Measurements from ENCODE around the gene NDUFS2. TPM values are rescaled to one million over a fixed set of nuclear protein-coding genes. Genes with fewer than 3 reads are reported as not detected.

The NDUFS2 gene
- total RNA-seq, 4 donors from 2014 or later, result 68.5 to 131 (median 122) TPM

DNA sequence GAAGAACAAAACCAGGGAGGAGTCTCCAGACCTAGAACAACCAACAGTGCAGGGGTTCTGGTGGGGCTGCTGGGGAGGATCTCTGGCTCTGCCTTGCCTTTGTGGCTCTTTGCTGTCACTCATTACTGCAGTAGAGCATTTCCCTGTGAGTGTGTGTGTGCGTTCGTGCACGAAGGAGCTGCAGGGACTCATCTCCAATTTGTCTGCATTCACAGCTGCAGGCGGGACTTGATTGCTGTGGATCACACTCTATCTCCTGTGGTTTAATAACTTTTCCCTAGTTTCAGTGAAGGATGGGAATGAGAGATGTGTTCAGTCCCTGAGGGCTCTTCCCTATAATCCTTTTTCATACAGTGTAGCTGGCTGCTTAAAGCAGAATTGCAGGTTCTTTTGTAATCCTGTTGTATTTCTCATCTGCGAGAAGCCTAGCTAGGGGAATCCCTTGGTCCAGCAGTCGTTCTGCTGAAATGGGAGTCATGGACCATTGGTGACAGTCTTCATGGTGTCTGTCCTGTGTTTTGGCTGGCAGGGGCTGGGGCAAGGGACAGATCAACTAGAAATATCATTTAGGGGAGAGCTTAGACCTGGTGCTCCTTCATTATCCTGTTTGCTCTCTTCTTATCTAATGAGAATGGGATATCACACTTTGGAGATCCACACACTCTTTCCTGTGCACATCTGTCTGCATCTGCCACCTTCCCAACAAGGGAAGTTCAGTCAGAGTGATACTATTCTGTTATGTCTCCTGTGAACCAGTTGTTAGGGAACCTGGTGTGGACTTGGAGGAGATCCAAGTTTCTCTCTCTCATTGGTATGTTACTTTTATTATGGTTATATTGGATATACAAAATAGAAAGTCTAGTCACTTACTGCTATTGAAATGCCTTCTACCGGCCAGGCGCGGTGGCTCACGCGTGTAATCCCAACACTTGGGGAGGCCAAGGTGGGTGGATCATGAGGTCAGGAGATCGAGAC, 59.4 kb downstream of the NDUFS2 start:
- Histone ChIP-seq H3K36me3 (no peaks in the 10 kb centered on the region), H3K4me1 (peaks cover 10 to 52% (median 38%) of the 10 kb centered on the region in 4 donors), H3K4me3 (no peak overlapping the region), H3K9me3 (peaks cover 0 to 13% (median 11%) of the 10 kb centered on the region in 4 donors), H3K27me3 (peaks cover 0 to 41% (median 10%) of the 10 kb centered on the region in 4 donors), H3K27ac (replicated peaks in 1 of 4) (peak overlapping the region in 3 of 4 donors; percentile 5 to 58 (median 27))
- no peak for DNase-seq (ENCODE audit: extremely low spot score)
- TF ChIP-seq POLR2A (IDR thresholded peaks at IDR 0.05; ENCODE audit: low read depth) (no peak), EP300 (IDR thresholded peaks at IDR 0.05) (no peak), POLR2AphosphoS5 (IDR thresholded peaks at IDR 0.05) (no peak)
- TF ChIP-seq, protein P1, sequence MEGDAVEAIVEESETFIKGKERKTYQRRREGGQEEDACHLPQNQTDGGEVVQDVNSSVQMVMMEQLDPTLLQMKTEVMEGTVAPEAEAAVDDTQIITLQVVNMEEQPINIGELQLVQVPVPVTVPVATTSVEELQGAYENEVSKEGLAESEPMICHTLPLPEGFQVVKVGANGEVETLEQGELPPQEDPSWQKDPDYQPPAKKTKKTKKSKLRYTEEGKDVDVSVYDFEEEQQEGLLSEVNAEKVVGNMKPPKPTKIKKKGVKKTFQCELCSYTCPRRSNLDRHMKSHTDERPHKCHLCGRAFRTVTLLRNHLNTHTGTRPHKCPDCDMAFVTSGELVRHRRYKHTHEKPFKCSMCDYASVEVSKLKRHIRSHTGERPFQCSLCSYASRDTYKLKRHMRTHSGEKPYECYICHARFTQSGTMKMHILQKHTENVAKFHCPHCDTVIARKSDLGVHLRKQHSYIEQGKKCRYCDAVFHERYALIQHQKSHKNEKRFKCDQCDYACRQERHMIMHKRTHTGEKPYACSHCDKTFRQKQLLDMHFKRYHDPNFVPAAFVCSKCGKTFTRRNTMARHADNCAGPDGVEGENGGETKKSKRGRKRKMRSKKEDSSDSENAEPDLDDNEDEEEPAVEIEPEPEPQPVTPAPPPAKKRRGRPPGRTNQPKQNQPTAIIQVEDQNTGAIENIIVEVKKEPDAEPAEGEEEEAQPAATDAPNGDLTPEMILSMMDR (IDR thresholded peaks at IDR 0.05), result no peak
- intact Hi-C loops (cut with DNase I), result no loop called here
- 48% methylated on average over 12 of the region's 12 CpGs for WGBS

Other genes starting within 250 kb of the NDUFS2 start
- gene ITLN2, start 247.6 kb upstream of the NDUFS2 start, total RNA-seq, result not detected
- 10 to 100 TPM in 3 of 4 donors, 1 to 10 TPM in 1; 9.1 to 17.7 (median 14.9) TPM for gene F11R, start 181.2 kb upstream of the NDUFS2 start, total RNA-seq
- gene TSTD1, start 163.4 kb upstream of the NDUFS2 start, total RNA-seq, result 10 to 100 TPM; 19.0 to 46.5 (median 29.4) TPM
- gene USF1, start 156.4 kb upstream of the NDUFS2 start, total RNA-seq, result 10 to 100 TPM; 36.5 to 54.2 (median 48.7) TPM
- 10 to 100 TPM in 1 of 4 donors, 1 to 10 TPM in 3; 4.6 to 14.1 (median 6.9) TPM for gene ARHGAP30, start 132.5 kb upstream of the NDUFS2 start, total RNA-seq
- gene NECTIN4, start 112.8 kb upstream of the NDUFS2 start, total RNA-seq, result not detected
- gene KLHDC9, start 104.0 kb upstream of the NDUFS2 start, total RNA-seq, result 1 to 10 TPM; 5.1 to 8.3 (median 7.6) TPM
- 10 to 100 TPM; 19.5 to 52.0 (median 40.5) TPM for gene PFDN2, start 84.3 kb upstream of the NDUFS2 start, total RNA-seq
- gene NIT1, start 84.3 kb upstream of the NDUFS2 start, total RNA-seq, result 10 to 100 TPM; 32.8 to 35.6 (median 34.8) TPM
- 10 to 100 TPM; 37.0 to 82.5 (median 47.7) TPM for gene DEDD, start 69.7 kb upstream of the NDUFS2 start, total RNA-seq
- gene UFC1, start 48.4 kb upstream of the NDUFS2 start, total RNA-seq, result 10 to 100 TPM; 62.8 to 86.1 (median 71.6) TPM
- gene USP21, start 42.9 kb upstream of the NDUFS2 start, total RNA-seq, result 10 to 100 TPM; 13.3 to 25.3 (median 16.3) TPM
- gene PPOX, start 35.9 kb upstream of the NDUFS2 start, total RNA-seq, result 10 to 100 TPM; 12.8 to 22.1 (median 15.8) TPM
- gene B4GALT3, start 24.9 kb upstream of the NDUFS2 start, total RNA-seq, result 10 to 100 TPM; 14.1 to 26.5 (median 21.8) TPM
- gene ADAMTS4, start 3.3 kb upstream of the NDUFS2 start, total RNA-seq, result 100 to 1,000 TPM in 1 of 4 donors, 10 to 100 TPM in 1, 1 to 10 TPM in 2; 2.5 to 126 (median 12.0) TPM
- gene FCER1G, start 12.9 kb downstream of the NDUFS2 start, total RNA-seq, result 100 to 1,000 TPM in 1 of 4 donors, 10 to 100 TPM in 3; 32.8 to 145 (median 47.4) TPM
- not detected for gene APOA2, start 21.3 kb downstream of the NDUFS2 start, total RNA-seq
- 10 to 100 TPM in 3 of 4 donors, 1 to 10 TPM in 1; 9.1 to 24.1 (median 16.3) TPM for gene TOMM40L, start 23.7 kb downstream of the NDUFS2 start, total RNA-seq
- not detected for gene NR1I3, start 35.8 kb downstream of the NDUFS2 start, total RNA-seq
- 10 to 100 TPM in 1 of 4 donors, 1 to 10 TPM in 3; 3.3 to 12.7 (median 6.7) TPM for gene PCP4L1, start 56.4 kb downstream of the NDUFS2 start, total RNA-seq
- gene MPZ, start 107.6 kb downstream of the NDUFS2 start, total RNA-seq, result 10 to 100 TPM in 3 of 4 donors, 1 to 10 TPM in 1; 7.5 to 18.4 (median 17.6) TPM
- gene SDHC, start 112.0 kb downstream of the NDUFS2 start, total RNA-seq, result 10 to 100 TPM; 18.7 to 64.8 (median 30.1) TPM
- not detected for gene CFAP126, start 165.5 kb downstream of the NDUFS2 start, total RNA-seq